SK-N-SH (cell line): Measurements from ENCODE around the gene HOXD13.

ENCODE experiments used
- CTCF ChIP-seq: fragments of 200-600 bp; sonication (generic); IDR thresholded peaks from 2 replicates; pipeline ENCODE4 v1.6.1; 2017; ENCODE audit warnings: antibody characterized with exemption, mild to moderate bottlenecking, moderate library complexity
- FOSL2 ChIP-seq: IDR thresholded peaks from 2 replicates; pipeline ENCODE4 v1.4.0; 2012; ENCODE audit warnings: low read depth, mild to moderate bottlenecking, moderate library complexity, borderline replicate concordance
- NFIC ChIP-seq: IDR thresholded peaks from 2 replicates; pipeline ENCODE4 v1.4.0; 2012; ENCODE audit warnings: borderline replicate concordance
- RAD21 ChIP-seq: IDR thresholded peaks from 2 replicates; pipeline ENCODE4 v1.6.1; 2012; ENCODE audit warnings: mild to moderate bottlenecking, low read length
- TCF12 ChIP-seq: IDR thresholded peaks from 2 replicates; pipeline ENCODE4 v1.4.0; 2012
- TF ChIP-seq, protein P1 (sequence below): IDR thresholded peaks from 2 replicates; pipeline ENCODE4 v1.6.1; 2012; ENCODE audit warnings: mild to moderate bottlenecking, low read depth, low read length, moderate library complexity

DNA sequence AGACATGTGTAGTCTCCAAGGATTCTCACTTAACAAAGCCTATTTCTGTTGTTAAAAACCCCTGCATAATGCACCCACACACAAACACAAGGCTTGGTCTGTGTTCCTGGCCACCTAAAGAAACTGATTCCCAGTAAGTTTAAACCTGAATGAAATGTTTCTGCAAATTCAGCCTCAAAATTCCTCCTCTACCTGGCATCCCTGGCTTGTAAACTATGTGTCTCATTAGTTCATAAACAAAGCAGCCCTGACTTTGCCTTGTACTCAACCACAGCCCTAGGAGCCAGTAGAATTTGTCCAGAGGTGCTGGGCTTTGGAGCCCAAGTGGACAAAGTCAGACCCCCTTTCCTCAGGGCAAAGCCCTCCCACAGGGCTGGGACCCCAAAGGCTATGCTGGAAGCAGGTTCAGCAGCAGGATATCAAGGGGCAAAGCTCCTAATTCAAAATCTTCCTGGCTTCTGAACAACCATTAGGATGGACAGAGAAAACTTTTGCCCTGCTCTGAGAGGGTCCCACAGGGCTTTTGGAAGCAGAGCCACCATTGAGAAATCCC lies 2.6 kb upstream of the HOXD13 start:
- TF ChIP-seq NFIC (no peak), RAD21 (no peak), TCF12 (no peak), FOSL2 (no peak), CTCF (no peak)
- TF ChIP-seq, protein P1, sequence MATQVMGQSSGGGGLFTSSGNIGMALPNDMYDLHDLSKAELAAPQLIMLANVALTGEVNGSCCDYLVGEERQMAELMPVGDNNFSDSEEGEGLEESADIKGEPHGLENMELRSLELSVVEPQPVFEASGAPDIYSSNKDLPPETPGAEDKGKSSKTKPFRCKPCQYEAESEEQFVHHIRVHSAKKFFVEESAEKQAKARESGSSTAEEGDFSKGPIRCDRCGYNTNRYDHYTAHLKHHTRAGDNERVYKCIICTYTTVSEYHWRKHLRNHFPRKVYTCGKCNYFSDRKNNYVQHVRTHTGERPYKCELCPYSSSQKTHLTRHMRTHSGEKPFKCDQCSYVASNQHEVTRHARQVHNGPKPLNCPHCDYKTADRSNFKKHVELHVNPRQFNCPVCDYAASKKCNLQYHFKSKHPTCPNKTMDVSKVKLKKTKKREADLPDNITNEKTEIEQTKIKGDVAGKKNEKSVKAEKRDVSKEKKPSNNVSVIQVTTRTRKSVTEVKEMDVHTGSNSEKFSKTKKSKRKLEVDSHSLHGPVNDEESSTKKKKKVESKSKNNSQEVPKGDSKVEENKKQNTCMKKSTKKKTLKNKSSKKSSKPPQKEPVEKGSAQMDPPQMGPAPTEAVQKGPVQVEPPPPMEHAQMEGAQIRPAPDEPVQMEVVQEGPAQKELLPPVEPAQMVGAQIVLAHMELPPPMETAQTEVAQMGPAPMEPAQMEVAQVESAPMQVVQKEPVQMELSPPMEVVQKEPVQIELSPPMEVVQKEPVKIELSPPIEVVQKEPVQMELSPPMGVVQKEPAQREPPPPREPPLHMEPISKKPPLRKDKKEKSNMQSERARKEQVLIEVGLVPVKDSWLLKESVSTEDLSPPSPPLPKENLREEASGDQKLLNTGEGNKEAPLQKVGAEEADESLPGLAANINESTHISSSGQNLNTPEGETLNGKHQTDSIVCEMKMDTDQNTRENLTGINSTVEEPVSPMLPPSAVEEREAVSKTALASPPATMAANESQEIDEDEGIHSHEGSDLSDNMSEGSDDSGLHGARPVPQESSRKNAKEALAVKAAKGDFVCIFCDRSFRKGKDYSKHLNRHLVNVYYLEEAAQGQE, result no peak
